KOPT-K1 (cell line): ENCODE results near the gene TMCC2.

Experiments used
- H3K27ac ChIP-seq: fragments of 200-600 bp; sonication (generic); 2 replicates; pipeline ENCODE4 v1.5.1; 2016; ENCODE audit warnings: antibody characterized with exemption, mild to moderate bottlenecking, low read depth, low read length; ENCODE audit not compliant: poor library complexity, severe bottlenecking
- H3K36me3 ChIP-seq: fragments of 200-600 bp; sonication (generic); 2 replicates; pipeline ENCODE4 v1.5.1; 2017; ENCODE audit warnings: antibody characterized with exemption, mild to moderate bottlenecking, low read length, moderate library complexity; ENCODE audit not compliant: insufficient read depth
- H3K9me3 ChIP-seq: fragments of 200-600 bp; sonication (generic); 2 replicates; pipeline ENCODE4 v1.5.1; 2017; ENCODE audit warnings: antibody characterized with exemption, low read length, mild to moderate bottlenecking; ENCODE audit not compliant: insufficient read depth, poor library complexity, severe bottlenecking

The TMCC2 gene

DNA sequence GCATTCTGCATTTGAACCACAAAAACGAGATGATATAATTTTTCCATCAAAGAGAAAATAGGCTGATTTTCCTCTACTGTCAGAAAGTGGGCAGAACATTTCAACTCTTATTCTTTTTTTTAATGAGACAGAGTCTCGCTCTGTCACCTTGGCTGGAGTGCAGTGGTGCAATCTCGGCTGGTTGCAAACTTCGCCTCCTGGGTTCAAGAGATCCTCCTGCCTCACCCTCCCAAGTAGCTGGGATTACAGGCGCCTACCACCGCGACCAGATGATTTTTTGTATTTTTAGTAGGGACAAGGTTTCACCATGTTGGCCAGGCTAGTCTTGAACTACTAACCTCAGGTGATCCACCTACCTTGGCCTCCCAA is 27.8 kb upstream of the TMCC2 start:
- H3K9me3 ChIP-seq, result no peaks in the 10 kb centered on the region
- no peaks in the 10 kb centered on the region for H3K36me3 ChIP-seq
- no peak overlapping the region for H3K27ac ChIP-seq

GRCh38 chr1:205204552-205204951 is 23.2 kb upstream of the TMCC2 start:
- H3K9me3 ChIP-seq, result no peaks in the 10 kb centered on the region
- no peaks in the 10 kb centered on the region for H3K36me3 ChIP-seq
- no peak overlapping the region for H3K27ac ChIP-seq

- H3K9me3 ChIP-seq, result no peaks in the 10 kb centered on the region
- H3K36me3 ChIP-seq, result no peaks in the 10 kb centered on the region
- H3K27ac ChIP-seq, result no peak overlapping the region
These were observed 22.7 kb upstream of the TMCC2 start for GRCh38 chr1:205205055-205205454.

DNA sequence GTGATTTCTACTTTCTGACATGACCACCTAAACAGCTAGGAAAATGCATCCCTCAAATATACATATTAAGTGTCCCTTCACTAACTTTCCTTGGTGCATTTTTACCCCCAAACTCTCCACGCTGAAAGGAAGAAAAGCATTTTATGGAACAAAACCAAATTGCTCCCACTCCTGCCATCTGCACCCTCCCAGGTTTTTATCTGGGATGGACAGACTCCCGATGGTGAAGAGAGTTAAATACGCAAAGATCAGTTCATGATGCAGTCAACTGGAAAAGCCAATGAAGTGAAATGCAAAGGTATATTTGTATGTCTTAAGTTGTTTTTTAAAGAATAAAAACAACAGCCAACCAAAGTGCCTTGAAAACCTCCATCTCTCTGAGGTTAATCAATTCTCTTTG is 18.9 kb upstream of the TMCC2 start:
- Histone ChIP-seq H3K36me3 (no peaks in the 10 kb centered on the region), H3K27ac (no peak overlapping the region), H3K9me3 (no peaks in the 10 kb centered on the region)

DNA sequence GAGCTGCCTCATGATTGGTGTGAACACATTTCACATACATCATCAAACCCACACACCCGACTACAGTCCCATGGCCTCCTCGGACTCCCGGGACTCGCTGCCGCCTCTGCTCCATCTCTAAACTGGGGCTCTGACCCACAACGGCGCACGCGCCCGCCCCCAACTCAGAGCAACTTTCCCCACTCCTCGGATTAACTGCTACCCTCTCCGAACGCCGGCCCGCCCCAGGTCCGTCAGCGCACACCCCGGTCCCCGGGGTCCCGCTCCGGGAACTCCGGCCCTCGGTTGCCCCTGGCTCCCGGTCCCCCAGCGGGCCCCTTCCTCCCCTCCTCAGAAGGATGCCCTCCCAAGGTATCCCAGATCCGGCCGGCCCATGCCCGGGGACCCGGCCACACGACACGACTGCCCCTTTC is 17.0 kb upstream of the TMCC2 start:
- H3K9me3 ChIP-seq, result no peaks in the 10 kb centered on the region
- peak overlapping the region; percentile 52 for H3K27ac ChIP-seq
- H3K36me3 ChIP-seq, result no peaks in the 10 kb centered on the region

DNA sequence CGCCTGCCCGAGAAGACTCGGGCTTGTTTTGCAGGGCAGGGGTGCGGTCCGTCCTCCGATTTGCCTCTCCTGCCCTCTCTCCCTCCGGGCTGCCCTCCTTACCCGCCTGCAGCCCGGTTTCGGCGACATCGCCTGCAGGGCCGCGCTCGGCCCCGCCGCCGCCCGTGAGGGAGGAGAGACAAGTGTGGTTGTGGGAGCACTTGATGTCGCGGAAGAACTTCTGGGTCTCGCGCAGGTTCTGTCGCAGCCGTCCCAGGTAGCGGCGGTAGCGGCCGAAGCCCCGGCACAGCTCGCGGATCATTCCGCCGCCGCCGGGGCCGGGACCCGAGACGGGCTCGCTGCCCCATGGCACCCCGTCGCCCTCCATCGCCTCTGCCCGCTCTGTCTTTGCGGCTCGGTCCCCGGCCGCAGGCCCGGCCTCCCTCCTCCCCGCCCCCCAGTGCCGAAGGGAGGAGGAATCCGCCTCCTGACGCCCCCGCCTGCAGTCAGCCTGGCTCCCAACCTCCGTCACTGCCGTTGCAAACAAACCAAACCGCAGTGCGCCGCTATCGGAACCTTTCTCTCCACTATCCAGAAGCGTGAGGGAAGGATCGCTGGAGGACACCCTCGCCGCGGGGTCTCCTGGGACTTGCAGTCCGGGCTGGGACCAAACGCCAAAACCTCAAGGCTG is 16.4 kb upstream of the TMCC2 start, which contains the start of gene DSTYK:
Gene DSTYK, minus strand, starts transcription at position 534 of the 670 bp plus-strand sequence. Its CDS starts 167 bp downstream, at position 367.
- H3K9me3 ChIP-seq, result no peaks in the 10 kb centered on the region
- H3K27ac ChIP-seq, result peak within 1 kb of the TSS; percentile 52
- H3K36me3 ChIP-seq, result no peaks in the 10 kb centered on the region

GRCh38 chr1:205211839-205212536 is 15.8 kb upstream of the TMCC2 start:
- Histone ChIP-seq H3K27ac (no peak overlapping the region), H3K9me3 (no peaks in the 10 kb centered on the region)

GRCh38 chr1:205214756-205215155 is 13.0 kb upstream of the TMCC2 start:
- Histone ChIP-seq H3K9me3 (no peaks in the 10 kb centered on the region), H3K36me3 (no peaks in the 10 kb centered on the region), H3K27ac (no peak overlapping the region)

More at GRCh38 chr1:205211839-205212536, 15.8 kb upstream of the TMCC2 start:
- H3K36me3 ChIP-seq, result no peaks in the 10 kb centered on the region

GRCh38 chr1:205216588-205216987 is 11.2 kb upstream of the TMCC2 start:
- no peaks in the 10 kb centered on the region for H3K36me3 ChIP-seq
- H3K27ac ChIP-seq, result no peak overlapping the region
- H3K9me3 ChIP-seq, result no peaks in the 10 kb centered on the region

DNA sequence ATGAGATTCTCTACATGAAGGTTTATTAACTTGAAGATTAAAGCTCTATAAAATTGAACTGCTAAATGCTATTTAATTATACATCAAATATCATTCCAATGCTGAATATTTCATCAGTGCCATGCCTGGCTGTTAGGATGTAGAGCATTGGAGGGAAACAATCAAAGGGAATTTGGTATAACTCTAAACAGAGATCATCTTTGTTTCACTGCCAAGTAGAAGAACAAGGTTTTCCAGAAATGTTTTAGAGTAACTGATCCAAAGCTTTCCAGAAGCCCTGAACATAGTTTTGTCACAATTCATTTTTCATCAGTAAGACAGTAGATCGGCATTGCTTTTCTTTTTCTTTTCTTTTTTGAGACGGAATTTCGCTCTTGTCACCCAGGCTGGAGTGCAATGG is 10.3 kb upstream of the TMCC2 start:
- H3K9me3 ChIP-seq, result no peaks in the 10 kb centered on the region
- no peaks in the 10 kb centered on the region for H3K36me3 ChIP-seq
- H3K27ac ChIP-seq, result no peak overlapping the region

DNA sequence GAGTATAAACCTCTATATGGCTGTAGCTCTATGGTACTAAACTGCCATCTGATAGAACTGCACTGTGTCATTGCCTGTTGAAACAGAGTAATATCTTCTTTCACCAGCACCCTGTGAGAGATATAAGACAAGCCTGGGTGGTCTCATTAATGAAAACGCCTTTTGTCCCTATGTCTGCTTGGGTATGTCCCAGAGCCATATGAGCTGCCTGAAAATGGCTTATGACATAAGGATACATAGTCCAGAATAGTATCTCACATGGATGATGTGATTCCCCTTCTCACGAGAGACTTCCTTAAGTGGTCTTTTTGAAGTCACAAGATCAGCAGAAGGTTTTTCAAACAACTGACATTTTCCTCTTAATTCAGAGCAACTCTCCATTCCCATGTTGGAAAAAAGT is 7.3 kb upstream of the TMCC2 start:
- no peak overlapping the region for H3K27ac ChIP-seq
- no peaks in the 10 kb centered on the region for H3K36me3 ChIP-seq
- H3K9me3 ChIP-seq, result no peaks in the 10 kb centered on the region

DNA sequence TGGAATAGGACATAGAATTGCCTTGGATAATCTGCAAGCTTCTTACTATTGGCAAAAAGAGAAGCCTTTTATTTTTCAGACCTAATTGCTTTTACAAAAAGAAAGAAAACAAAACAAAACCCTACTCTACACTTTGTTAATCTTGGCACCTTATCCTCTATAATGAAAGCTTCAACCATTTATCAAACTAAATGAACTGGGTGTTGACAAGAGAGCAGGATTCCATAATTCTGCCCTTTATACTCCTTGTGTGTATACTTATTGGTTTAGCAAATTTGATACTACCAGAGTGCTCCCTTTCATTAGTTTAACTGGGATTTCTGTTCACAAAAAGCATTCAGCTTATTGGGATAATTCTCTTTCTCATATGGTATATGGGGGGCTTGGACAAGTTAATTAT is 3.0 kb upstream of the TMCC2 start:
- no peaks in the 10 kb centered on the region for H3K36me3 ChIP-seq
- no peaks in the 10 kb centered on the region for H3K9me3 ChIP-seq
- H3K27ac ChIP-seq, result no peak overlapping the region

DNA sequence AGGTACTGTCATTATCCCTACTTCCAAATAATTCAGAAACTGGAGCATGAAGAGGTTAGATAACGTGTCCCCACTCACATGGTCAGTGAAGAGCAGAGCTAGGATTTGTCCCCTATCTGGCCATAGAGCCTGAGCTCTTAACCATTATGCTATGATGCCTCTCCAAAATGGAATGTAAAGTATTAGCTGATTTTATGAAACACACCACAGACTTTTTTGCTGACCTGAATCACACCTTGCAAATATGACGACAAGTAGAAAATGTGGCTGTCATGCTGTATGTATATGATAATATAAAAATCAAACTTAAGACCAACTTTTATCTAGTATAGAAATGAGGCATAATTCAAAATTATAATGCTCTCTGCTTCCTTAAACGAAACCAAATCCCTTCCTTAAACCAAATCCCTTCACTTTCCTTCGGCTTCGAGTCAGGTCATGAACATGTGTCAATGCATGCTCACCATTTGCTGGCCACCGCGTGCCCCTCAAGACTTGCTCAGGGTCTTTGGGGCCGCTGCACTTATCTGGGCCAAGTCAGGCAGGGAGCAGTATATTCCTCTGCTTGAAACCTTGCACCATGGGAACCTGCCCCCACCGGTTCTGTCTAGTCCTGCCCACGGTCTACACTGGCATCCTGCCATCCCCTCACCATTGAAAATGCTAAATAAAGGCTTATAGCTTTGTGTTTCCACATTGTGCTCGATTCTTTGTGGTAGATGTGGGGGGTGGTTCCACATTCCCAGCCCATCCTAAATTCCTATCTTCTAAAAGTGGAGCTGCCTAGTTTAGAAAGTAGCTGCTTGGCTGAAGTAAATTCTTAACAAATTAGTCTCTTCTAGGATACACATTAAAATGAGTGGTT is 1.6 kb upstream of the TMCC2 start:
- Histone ChIP-seq H3K36me3 (no peaks in the 10 kb centered on the region), H3K27ac (no peak overlapping the region), H3K9me3 (no peaks in the 10 kb centered on the region)

GRCh38 chr1:205226868-205227583 is 720 bp upstream of the TMCC2 start:
- no peaks in the 10 kb centered on the region for H3K36me3 ChIP-seq
- H3K27ac ChIP-seq, result no peak overlapping the region
- no peaks in the 10 kb centered on the region for H3K9me3 ChIP-seq

GRCh38 chr1:205228093-205228521 is 361 bp downstream of the TMCC2 start:
- no peaks in the 10 kb centered on the region for H3K9me3 ChIP-seq
- no peaks in the 10 kb centered on the region for H3K36me3 ChIP-seq
- H3K27ac ChIP-seq, result no peak overlapping the region
